BLaER1 treated with 17β-estradiol and CSF1 and Interleukin-3, amounts not matched to agents 10 nM and 100 nM (cell line): ENCODE results near the gene FSCN2.

Experiments
- H3K27ac ChIP-seq, 11 experiments: shearing (Covaris generic); formaldehyde crosslinking; 2 replicates each; pipeline ENCODE4 v1.8.1; 2022
- H3K27me3 ChIP-seq, 11 experiments: shearing (Covaris generic); formaldehyde crosslinking; 2 replicates each; pipeline ENCODE4 v1.8.1; 2022
- H3K36me3 ChIP-seq, 11 experiments: shearing (Covaris generic); formaldehyde crosslinking; 2 replicates each; pipeline ENCODE4 v1.8.1; 2022
- H3K4me1 ChIP-seq, 10 experiments: shearing (Covaris generic); formaldehyde crosslinking; 2 replicates each; pipeline ENCODE4 v1.8.1; 2022
- H3K4me2 ChIP-seq, 11 experiments: shearing (Covaris generic); formaldehyde crosslinking; 2 replicates each; pipeline ENCODE4 v1.8.1; 2022
- H3K4me3 ChIP-seq, 10 experiments: shearing (Covaris generic); formaldehyde crosslinking; 2 replicates each; pipeline ENCODE4 v1.8.1; 2022
- H3K9ac ChIP-seq, 11 experiments: shearing (Covaris generic); formaldehyde crosslinking; 2 replicates each; pipeline ENCODE4 v1.8.1; 2022
- H3K9me3 ChIP-seq, 11 experiments: shearing (Covaris generic); formaldehyde crosslinking; replicated peaks in 1 of 11; 2 replicates each; pipeline ENCODE4 v1.8.1; 2022
- H4K20me1 ChIP-seq, 11 experiments: shearing (Covaris generic); formaldehyde crosslinking; 2 replicates each; pipeline ENCODE4 v1.8.1; 2022
- Cebpa-rat ChIP-seq, 11 experiments: shearing (Covaris generic); IDR thresholded peaks; 2 replicates each; pipeline ENCODE4 v1.8.1; 2022

Gene FSCN2

DNA sequence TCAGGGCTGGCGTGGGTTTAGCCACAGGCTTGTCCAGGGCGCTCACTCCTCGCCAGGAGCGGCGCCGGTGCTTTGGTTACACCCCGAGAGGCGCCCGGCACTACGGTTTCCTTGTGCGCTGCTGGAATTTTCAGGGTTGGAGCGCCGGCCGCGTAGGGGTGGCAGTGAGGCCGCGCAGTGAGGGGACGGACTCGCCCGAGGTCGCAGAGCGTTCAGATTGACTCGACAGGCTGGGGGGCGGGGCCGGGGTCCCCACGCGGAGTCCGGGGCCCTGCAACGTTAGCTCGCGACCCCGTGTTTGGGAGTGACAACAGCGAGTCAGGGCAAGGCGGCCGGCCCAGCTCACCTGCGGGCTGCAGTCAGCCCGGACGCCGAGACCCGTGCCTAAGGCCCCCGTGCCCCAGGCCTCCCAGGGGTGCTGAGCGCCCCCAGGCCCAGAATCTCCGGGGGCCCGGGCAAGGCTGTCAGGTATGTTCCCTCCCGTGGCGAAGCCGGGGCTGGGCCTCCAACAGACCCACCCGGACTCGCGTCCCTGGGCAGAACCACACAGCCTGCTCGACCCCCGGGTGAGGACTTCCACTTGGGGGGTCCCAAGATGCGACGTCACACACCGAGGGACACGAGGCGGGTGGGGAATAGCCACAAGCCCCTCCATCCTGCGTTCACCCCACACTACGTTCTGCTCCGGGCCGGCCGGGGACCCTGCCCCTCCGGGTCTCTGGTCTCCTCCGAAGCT, 14.3 kb upstream of the FSCN2 start:
- Histone ChIP-seq H4K20me1 (peaks cover 35 to 65% (median 46%) of the 10 kb centered on the region in 11 experiments), H3K36me3 (peaks cover 33 to 39% (median 34%) of the 10 kb centered on the region in 11 experiments), H3K4me3 (peak overlapping the region; percentile 83 to 100 (median 98)), H3K9ac (peak overlapping the region; percentile 87 to 100 (median 98)), H3K9me3 (peaks cover 0 to 25% (median 6%) of the 10 kb centered on the region in 11 experiments; a peak in 12 of 22 replicates), H3K27me3 (peaks cover 0 to 4% (median 2%) of the 10 kb centered on the region in 11 experiments; a peak in 14 of 22 replicates), H3K4me2 (peak overlapping the region; percentile 97 to 100 (median 100)), H3K27ac (peak overlapping the region; percentile 82 to 100 (median 98)), H3K4me1 (peaks cover 40 to 59% (median 42%) of the 10 kb centered on the region in 10 experiments)
- no peak for TF ChIP-seq Cebpa-rat (IDR thresholded peaks at IDR 0.05)

DNA sequence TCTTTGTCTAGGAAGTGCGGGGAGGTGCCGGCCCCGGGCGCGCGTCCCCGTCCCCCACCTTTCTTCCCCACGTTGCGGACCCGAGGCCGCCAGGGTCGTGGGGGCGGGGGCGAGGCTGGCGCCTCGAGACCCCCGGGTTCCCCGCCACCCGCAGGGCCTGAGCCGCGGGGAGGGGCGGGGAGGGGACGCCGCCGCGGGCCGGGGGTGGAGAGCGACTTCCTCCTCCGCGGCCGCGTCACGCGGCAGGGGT, 13.8 kb upstream of the FSCN2 start:
- Histone ChIP-seq H4K20me1 (peaks cover 30 to 65% (median 46%) of the 10 kb centered on the region in 11 experiments), H3K4me3 (peak overlapping the region; percentile 83 to 100 (median 98)), H3K27ac (peak overlapping the region; percentile 82 to 100 (median 98)), H3K27me3 (peaks cover 0 to 9% (median 7%) of the 10 kb centered on the region in 11 experiments; a peak in 17 of 22 replicates), H3K36me3 (peaks cover 28 to 35% (median 29%) of the 10 kb centered on the region in 11 experiments), H3K9me3 (peaks cover 0 to 25% (median 6%) of the 10 kb centered on the region in 11 experiments; a peak in 12 of 22 replicates), H3K4me1 (peaks cover 40 to 59% (median 42%) of the 10 kb centered on the region in 10 experiments), H3K9ac (peak overlapping the region; percentile 87 to 100 (median 98)), H3K4me2 (peak overlapping the region; percentile 97 to 100 (median 100))
- TF ChIP-seq Cebpa-rat (IDR thresholded peaks at IDR 0.05), result no peak

DNA sequence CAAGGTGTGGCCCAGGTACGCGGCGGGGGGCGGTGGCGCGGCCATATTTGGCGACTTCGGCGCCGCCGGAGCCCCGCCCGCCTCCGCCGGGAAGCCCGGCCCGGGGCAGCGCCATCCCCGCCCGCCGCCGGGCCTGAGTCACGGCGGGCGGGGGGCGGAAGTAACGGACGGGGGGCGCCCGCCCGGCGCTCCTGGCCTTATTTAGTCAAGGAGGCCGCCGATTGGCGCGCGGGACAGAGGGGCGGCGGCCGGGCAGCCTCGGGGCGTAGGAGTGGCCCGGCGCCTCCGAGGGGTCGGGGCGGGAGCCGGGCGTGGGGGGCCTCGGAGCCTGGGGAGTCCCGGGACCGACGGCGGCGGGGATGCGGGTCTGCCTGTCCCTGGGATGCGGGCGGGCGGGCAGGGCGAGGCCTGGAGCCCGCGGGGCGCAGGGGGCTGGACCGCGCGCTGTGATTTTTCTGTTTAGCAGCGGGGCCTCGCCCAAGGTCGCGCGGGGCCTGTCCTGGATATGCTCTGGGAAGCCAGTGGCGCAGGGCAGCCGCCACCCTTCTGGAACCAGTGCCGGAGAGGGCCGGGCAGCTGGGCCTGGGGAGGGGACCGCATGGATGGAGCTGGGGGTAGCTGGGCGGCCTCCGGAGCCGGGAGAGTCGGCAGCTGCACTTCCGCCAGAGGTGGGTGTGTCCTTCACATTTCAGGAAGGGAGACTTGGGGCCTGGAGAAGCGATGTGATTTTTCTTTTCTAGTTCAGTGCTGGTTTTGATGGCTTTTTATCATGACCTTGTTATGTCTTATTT, 13.2 kb upstream of the FSCN2 start:
- H3K4me3 ChIP-seq, result peak overlapping the region; percentile 83 to 100 (median 98)
- H3K9ac ChIP-seq, result peak overlapping the region; percentile 87 to 100 (median 98)
- peaks cover 25 to 65% (median 45%) of the 10 kb centered on the region in 11 experiments for H4K20me1 ChIP-seq
- H3K9me3 ChIP-seq, result peaks cover 0 to 23% (median 6%) of the 10 kb centered on the region in 11 experiments; a peak in 12 of 22 replicates
- peak overlapping the region; percentile 97 to 100 (median 100) for H3K4me2 ChIP-seq
- no peak for TF ChIP-seq Cebpa-rat (IDR thresholded peaks at IDR 0.05)
- H3K27ac ChIP-seq, result peak overlapping the region; percentile 82 to 100 (median 98)
- H3K36me3 ChIP-seq, result peaks cover 23 to 29% (median 23%) of the 10 kb centered on the region in 11 experiments
- peaks cover 0 to 14% (median 13%) of the 10 kb centered on the region in 11 experiments; a peak in 18 of 22 replicates for H3K27me3 ChIP-seq
- peaks cover 44 to 60% (median 45%) of the 10 kb centered on the region in 10 experiments for H3K4me1 ChIP-seq

DNA sequence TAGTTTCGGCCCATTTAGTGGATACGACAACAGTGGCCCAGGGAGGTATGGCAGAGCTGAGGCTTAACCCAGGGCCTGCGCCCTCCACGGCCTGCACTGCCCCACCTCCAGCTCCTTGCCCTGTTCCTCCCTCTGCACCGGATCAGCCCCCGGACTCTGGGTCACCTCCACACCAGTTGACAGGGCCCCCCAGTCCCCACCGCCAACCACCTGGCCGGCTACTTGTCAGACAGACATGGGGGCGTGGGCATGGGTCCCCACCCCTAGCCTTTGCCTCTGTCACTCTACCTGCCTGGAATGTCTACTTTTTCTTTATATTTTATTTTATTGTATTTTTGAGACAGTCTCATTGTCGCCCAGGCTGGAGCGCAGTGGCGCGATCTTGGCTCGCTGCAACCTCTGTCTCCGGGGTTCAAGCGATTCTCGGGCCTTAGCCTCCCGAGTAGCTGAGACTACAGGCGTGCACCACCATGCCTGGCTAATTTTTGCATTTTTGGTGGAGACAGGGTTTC, 12.6 kb upstream of the FSCN2 start:
- peak overlapping the region; percentile 83 to 100 (median 98) for H3K4me3 ChIP-seq
- peak overlapping the region; percentile 87 to 100 (median 98) for H3K9ac ChIP-seq
- peak overlapping the region; percentile 82 to 100 (median 98); a peak in 21 of 22 replicates for H3K27ac ChIP-seq
- H3K4me1 ChIP-seq, result peaks cover 45 to 66% (median 51%) of the 10 kb centered on the region in 10 experiments
- peak overlapping the region; percentile 97 to 100 (median 100) for H3K4me2 ChIP-seq
- no peak for TF ChIP-seq Cebpa-rat (IDR thresholded peaks at IDR 0.05)
- peaks cover 0 to 21% (median 18%) of the 10 kb centered on the region in 11 experiments; a peak in 18 of 22 replicates for H3K27me3 ChIP-seq
- H4K20me1 ChIP-seq, result peaks cover 18 to 63% (median 39%) of the 10 kb centered on the region in 11 experiments
- H3K9me3 ChIP-seq, result peaks cover 0 to 17% (median 6%) of the 10 kb centered on the region in 11 experiments; a peak in 12 of 22 replicates
- H3K36me3 ChIP-seq, result peaks cover 16 to 23% (median 17%) of the 10 kb centered on the region in 11 experiments

DNA sequence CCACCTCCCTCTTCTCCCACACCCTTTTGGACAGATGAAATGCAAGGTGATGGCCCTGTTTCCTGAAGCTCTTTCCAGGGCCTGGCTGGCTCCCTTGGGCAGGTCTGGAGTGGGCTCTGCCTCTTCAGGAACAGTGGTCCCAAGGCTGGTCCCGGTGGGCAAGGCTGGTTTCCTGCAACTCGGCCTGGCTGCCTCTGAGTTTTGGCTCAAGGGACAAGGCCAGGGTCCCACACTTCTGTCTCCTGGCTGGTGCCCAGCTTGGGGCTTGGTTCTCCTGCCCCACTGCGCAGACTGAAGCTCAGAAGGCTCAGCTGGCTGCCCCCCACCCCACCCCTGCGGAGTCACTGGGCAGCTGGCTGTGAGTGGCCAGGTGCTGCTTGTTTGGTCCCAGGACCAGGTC, 11.7 kb upstream of the FSCN2 start:
- Histone ChIP-seq H3K4me1 (peaks cover 45 to 66% (median 51%) of the 10 kb centered on the region in 10 experiments), H4K20me1 (peaks cover 10 to 54% (median 31%) of the 10 kb centered on the region in 11 experiments), H3K4me3 (peak overlapping the region; percentile 83 to 100 (median 98); a peak in 19 of 20 replicates), H3K27ac (peak overlapping the region; percentile 51 to 100 (median 98); a peak in 19 of 22 replicates), H3K9ac (peak overlapping the region; percentile 67 to 100 (median 98)), H3K36me3 (peaks cover 8 to 14% (median 8%) of the 10 kb centered on the region in 11 experiments), H3K9me3 (peaks cover 0 to 8% (median 0%) of the 10 kb centered on the region in 11 experiments; a peak in 10 of 22 replicates), H3K4me2 (peak overlapping the region; percentile 97 to 100 (median 100)), H3K27me3 (peaks cover 0 to 25% (median 18%) of the 10 kb centered on the region in 11 experiments; a peak in 19 of 22 replicates)
- no peak for TF ChIP-seq Cebpa-rat (IDR thresholded peaks at IDR 0.05)

DNA sequence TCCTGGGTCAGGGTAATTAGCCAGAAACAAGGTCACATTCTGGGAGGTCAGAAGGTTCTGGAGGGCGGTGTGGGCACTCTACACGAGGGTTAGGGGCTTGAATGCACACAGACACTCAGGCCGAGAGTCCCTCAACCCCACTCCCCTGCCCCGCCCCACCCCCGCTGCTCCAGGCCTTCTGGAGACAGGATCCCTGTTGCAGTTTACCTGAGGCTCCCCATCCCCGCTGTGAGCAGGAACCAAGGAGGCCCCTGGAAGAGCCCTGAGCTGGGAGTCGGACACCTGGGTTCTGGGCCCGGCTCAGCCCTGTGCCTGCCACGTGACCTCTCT, 11.2 kb upstream of the FSCN2 start:
- Histone ChIP-seq H3K36me3 (peaks cover 2 to 9% (median 3%) of the 10 kb centered on the region in 11 experiments; a peak in 21 of 22 replicates), H3K4me2 (peak overlapping the region; percentile 97 to 100 (median 100)), H3K9ac (peak overlapping the region; percentile 76 to 100 (median 98)), H3K4me3 (peak overlapping the region; percentile 9 to 100 (median 96); a peak in 18 of 20 replicates), H3K27me3 (peaks cover 0 to 25% (median 18%) of the 10 kb centered on the region in 11 experiments; a peak in 19 of 22 replicates), H3K27ac (peak overlapping the region; percentile 36 to 100 (median 98); a peak in 21 of 22 replicates), H3K9me3 (peaks cover 0 to 3% (median 0%) of the 10 kb centered on the region in 11 experiments; a peak in 6 of 22 replicates), H3K4me1 (peaks cover 45 to 66% (median 51%) of the 10 kb centered on the region in 10 experiments), H4K20me1 (peaks cover 4 to 49% (median 26%) of the 10 kb centered on the region in 11 experiments)
- no peak for TF ChIP-seq Cebpa-rat (IDR thresholded peaks at IDR 0.05)

DNA sequence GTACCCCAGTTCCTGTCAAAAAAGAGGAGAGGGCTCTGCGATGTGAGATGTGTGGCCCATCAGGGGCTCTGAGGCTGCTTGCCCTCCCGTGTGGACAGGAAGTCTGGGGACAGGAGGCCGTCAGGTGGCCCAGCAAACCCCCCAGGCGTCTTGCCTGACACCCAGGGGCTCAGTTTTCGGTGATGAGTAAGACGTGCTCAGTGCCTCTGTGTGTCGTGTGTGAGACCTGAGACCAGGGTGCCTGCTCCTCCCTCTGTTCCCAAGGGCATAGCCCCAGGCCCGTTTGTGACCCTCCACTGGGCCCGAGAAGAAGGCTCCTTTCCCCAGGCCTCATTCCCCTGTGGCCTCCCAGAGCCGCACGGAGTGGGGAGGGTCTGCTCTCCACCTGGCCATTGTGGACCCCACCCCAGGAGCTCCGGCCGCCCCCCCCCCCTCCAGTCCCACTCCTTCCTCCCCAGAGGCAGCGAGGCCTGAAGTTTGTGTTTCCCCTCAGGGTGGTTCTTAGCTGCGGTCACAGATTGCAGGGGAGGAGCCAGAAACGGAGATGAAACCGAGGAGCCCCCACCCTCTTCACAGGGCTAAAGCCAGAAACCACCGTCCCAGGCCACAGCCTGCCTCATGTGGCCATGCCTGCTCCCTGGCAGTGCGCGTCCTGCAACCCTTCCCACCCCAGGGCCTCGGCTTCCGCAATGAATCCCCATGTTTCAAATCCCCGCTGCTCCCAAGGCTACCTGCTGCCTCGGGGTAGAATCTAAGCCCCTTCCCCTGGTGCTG, 10.7 kb upstream of the FSCN2 start:
- Histone ChIP-seq H3K27ac (peak overlapping the region; percentile 36 to 100 (median 98); a peak in 21 of 22 replicates), H3K4me3 (peak overlapping the region; percentile 9 to 100 (median 96); a peak in 18 of 20 replicates), H3K36me3 (peaks cover 0 to 5% (median 0%) of the 10 kb centered on the region in 11 experiments; a peak in 1 of 22 replicates), H3K4me1 (peaks cover 45 to 70% (median 55%) of the 10 kb centered on the region in 10 experiments), H3K9ac (peak overlapping the region; percentile 76 to 100 (median 98)), H3K4me2 (peak overlapping the region; percentile 97 to 100 (median 100)), H3K27me3 (peaks cover 0 to 25% (median 18%) of the 10 kb centered on the region in 11 experiments; a peak in 19 of 22 replicates), H3K9me3 (no peaks in the 10 kb centered on the region), H4K20me1 (peaks cover 0 to 46% (median 21%) of the 10 kb centered on the region in 11 experiments; a peak in 14 of 22 replicates)
- 0 out of 22 replicates have a peak, but pooled peaks of 1 of the 11 experiments have one; percentile 7 for TF ChIP-seq Cebpa-rat (IDR thresholded peaks at IDR 0.05)
